IPS-18a (cell line): Measurements from ENCODE around the gene ATAT1.
A peak's percentile ranks its signal among the peaks of the same experiment; 100 is the strongest.
"Not testable (repeated sequence)": the region's sequence is repeated elsewhere in the genome, so short reads cannot be mapped to it uniquely, and the experiment has no call there.

Source experiments
- H3K27ac ChIP-seq: one replicate; pipeline ENCODE4 v1.5.1; 2013; ENCODE audit warnings: low read length
- H3K27me3 ChIP-seq: one replicate; pipeline ENCODE4 v1.6.1; 2013; ENCODE audit warnings: mild to moderate bottlenecking, low read length; ENCODE audit not compliant: control insufficient read depth, insufficient read depth
- H3K36me3 ChIP-seq: one replicate; pipeline ENCODE4 v1.6.1; 2013; ENCODE audit warnings: low read depth, low read length; ENCODE audit not compliant: control insufficient read depth
- H3K4me1 ChIP-seq: one replicate; pipeline ENCODE4 v1.6.1; 2013; ENCODE audit warnings: low read depth, low read length; ENCODE audit not compliant: control insufficient read depth
- H3K4me3 ChIP-seq: one replicate; pipeline ENCODE4 v1.5.1; 2013; ENCODE audit warnings: low read length
- H3K9ac ChIP-seq: one replicate; pipeline ENCODE4 v1.6.1; 2013; ENCODE audit warnings: mild to moderate bottlenecking, low read length, moderate library complexity
- H3K9me3 ChIP-seq: one replicate; pipeline ENCODE4 v1.6.1; 2013; ENCODE audit warnings: low read depth, low read length; ENCODE audit not compliant: control insufficient read depth

Gene ATAT1

GRCh38 chr6:30657454-30657853 lies 30.8 kb downstream of the ATAT1 start:
- no peak overlapping the region for H3K9ac ChIP-seq
- no peaks in the 10 kb centered on the region for H3K9me3 ChIP-seq
- peaks cover 68% of the 10 kb centered on the region for H3K36me3 ChIP-seq
- H3K27me3 ChIP-seq: no peaks in the 10 kb centered on the region
- no peak overlapping the region for H3K27ac ChIP-seq
- H3K4me1 ChIP-seq: no peaks in the 10 kb centered on the region
- no peak overlapping the region for H3K4me3 ChIP-seq

GRCh38 chr6:30657922-30658321 lies 31.2 kb downstream of the ATAT1 start:
- H3K9me3 ChIP-seq, H3K27me3 ChIP-seq, H3K4me3 ChIP-seq, H3K27ac ChIP-seq, H3K9ac ChIP-seq, H3K4me1 ChIP-seq: not testable (repeated sequence)
- H3K36me3 ChIP-seq: peaks cover 69% of the 10 kb centered on the region

- Histone ChIP-seq H3K27me3 (no peaks in the 10 kb centered on the region), H3K36me3 (peaks cover 52% of the 10 kb centered on the region), H3K9ac (no peak overlapping the region), H3K4me1 (no peaks in the 10 kb centered on the region), H3K4me3 (no peak overlapping the region), H3K27ac (no peak overlapping the region), H3K9me3 (no peaks in the 10 kb centered on the region)
Measured at GRCh38 chr6:30664994-30665767, 38.5 kb downstream of the ATAT1 start.

- H3K9me3 ChIP-seq, H3K27me3 ChIP-seq, H3K9ac ChIP-seq, H3K27ac ChIP-seq, H3K4me1 ChIP-seq, H3K4me3 ChIP-seq: not testable (repeated sequence)
- H3K36me3 ChIP-seq: peaks cover 58% of the 10 kb centered on the region
Measured at GRCh38 chr6:30666300-30666699, 39.6 kb downstream of the ATAT1 start.

- H3K9ac ChIP-seq: no peak overlapping the region
- H3K4me3 ChIP-seq: no peak overlapping the region
- no peaks in the 10 kb centered on the region for H3K4me1 ChIP-seq
- H3K36me3 ChIP-seq: peaks cover 24% of the 10 kb centered on the region
- no peak overlapping the region for H3K27ac ChIP-seq
- H3K9me3 ChIP-seq: no peaks in the 10 kb centered on the region
- no peaks in the 10 kb centered on the region for H3K27me3 ChIP-seq
Measured at GRCh38 chr6:30670760-30671527, 44.3 kb downstream of the ATAT1 start.

GRCh38 chr6:30672445-30673253 lies 46.0 kb downstream of the ATAT1 start, which contains the start of gene DHX16:
DHX16 (minus strand) TSS chr6:30673006; CDS start chr6:30672841, 165 bp downstream.
- Histone ChIP-seq H3K4me1 (no peaks in the 10 kb centered on the region), H3K4me3 (peak within 1 kb of the TSS; percentile 98), H3K27ac (peak within 1 kb of the TSS; percentile 31), H3K9me3 (no peaks in the 10 kb centered on the region), H3K36me3 (peaks cover 26% of the 10 kb centered on the region), H3K9ac (peak within 1 kb of the TSS; percentile 78), H3K27me3 (no peaks in the 10 kb centered on the region)

GRCh38 chr6:30676660-30677285 lies 50.1 kb downstream of the ATAT1 start:
- Histone ChIP-seq H3K27me3 (no peaks in the 10 kb centered on the region), H3K9ac (no peak overlapping the region), H3K4me1 (peaks cover 6% of the 10 kb centered on the region), H3K36me3 (peaks cover 10% of the 10 kb centered on the region), H3K27ac (no peak overlapping the region), H3K9me3 (no peaks in the 10 kb centered on the region), H3K4me3 (no peak overlapping the region)

- no peak overlapping the region for H3K9ac ChIP-seq
- H3K9me3 ChIP-seq: no peaks in the 10 kb centered on the region
- no peak overlapping the region for H3K27ac ChIP-seq
- H3K27me3 ChIP-seq: no peaks in the 10 kb centered on the region
- H3K36me3 ChIP-seq: peaks cover 10% of the 10 kb centered on the region
- peak overlapping the region; percentile 37 for H3K4me3 ChIP-seq
- peaks cover 29% of the 10 kb centered on the region for H3K4me1 ChIP-seq
Measured at GRCh38 chr6:30678964-30679726, 52.5 kb downstream of the ATAT1 start.

- Histone ChIP-seq H3K4me1 (peaks cover 33% of the 10 kb centered on the region), H3K9me3 (no peaks in the 10 kb centered on the region), H3K9ac (no peak overlapping the region), H3K27ac (no peak overlapping the region), H3K36me3 (peaks cover 10% of the 10 kb centered on the region), H3K4me3 (no peak overlapping the region), H3K27me3 (no peaks in the 10 kb centered on the region)
Measured at GRCh38 chr6:30679765-30680535, 53.3 kb downstream of the ATAT1 start.

GRCh38 chr6:30681766-30682142 lies 55.1 kb downstream of the ATAT1 start:
- H3K9me3 ChIP-seq: no peaks in the 10 kb centered on the region
- no peak overlapping the region for H3K9ac ChIP-seq
- no peaks in the 10 kb centered on the region for H3K27me3 ChIP-seq
- H3K36me3 ChIP-seq: peaks cover 7% of the 10 kb centered on the region
- H3K4me3 ChIP-seq: no peak overlapping the region
- no peak overlapping the region for H3K27ac ChIP-seq
- peaks cover 46% of the 10 kb centered on the region for H3K4me1 ChIP-seq
